T-helper 1 cell treated with Interleukin-12 subunit alpha and Interleukin-12 subunit beta and Interleukin-4 antibody, amounts not matched to agents 30 μg/mL and 1 μg/mL, for 36 hours (primary cell): ENCODE data around the gene CDK6.
A peak's percentile ranks its signal among the peaks of the same experiment; 100 is the strongest.
"Not testable (repeated sequence)": the region's sequence is repeated elsewhere in the genome, so short reads cannot be mapped to it uniquely, and the experiment has no call there.

Experiments used
- H3K27ac Mint-ChIP-seq: one replicate; pipeline ENCODE4 v1.8.0; 2021; ENCODE audit warnings: mild to moderate bottlenecking, mixed read lengths
- H3K27me3 Mint-ChIP-seq: one replicate; pipeline ENCODE4 v1.8.0; 2021; ENCODE audit warnings: low read depth, mixed read lengths
- H3K36me3 Mint-ChIP-seq: one replicate; pipeline ENCODE4 v1.8.0; 2021; ENCODE audit warnings: low read depth, mixed read lengths
- H3K4me1 Mint-ChIP-seq: one replicate; pipeline ENCODE4 v1.8.0; 2021; ENCODE audit warnings: low read depth, mixed read lengths
- H3K4me3 Mint-ChIP-seq: one replicate; pipeline ENCODE4 v1.8.0; 2021; ENCODE audit warnings: mild to moderate bottlenecking, moderate library complexity, mixed read lengths
- H3K9me3 Mint-ChIP-seq: one replicate; pipeline ENCODE4 v1.8.0; 2021; ENCODE audit warnings: mixed read lengths

Gene CDK6

DNA sequence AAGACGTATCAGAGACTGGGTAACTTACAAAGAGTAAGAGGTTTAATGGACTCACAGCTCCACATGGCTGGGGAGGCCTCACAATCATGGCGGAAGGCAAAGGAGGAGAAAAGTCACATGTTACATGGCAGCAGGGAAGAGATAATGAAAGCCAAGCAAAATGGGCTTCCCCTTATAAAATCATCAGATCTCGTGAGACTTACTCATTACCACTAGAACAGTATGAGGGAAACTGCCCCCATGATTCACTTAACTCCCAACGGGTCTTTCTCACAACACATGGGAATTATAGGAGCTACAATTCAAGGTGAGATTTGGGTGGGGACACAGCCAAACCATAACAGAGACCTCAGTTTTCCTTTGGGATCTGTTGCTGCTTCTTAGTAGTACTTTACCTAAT is 92.2 kb downstream of the CDK6 start:
- H3K4me1 Mint-ChIP-seq: peaks cover 58% of the 10 kb centered on the region
- H3K27ac Mint-ChIP-seq: peak overlapping the region; percentile 27
- not testable (repeated sequence) for H3K9me3 Mint-ChIP-seq, H3K27me3 Mint-ChIP-seq, H3K4me3 Mint-ChIP-seq
- H3K36me3 Mint-ChIP-seq: peaks cover 34% of the 10 kb centered on the region

GRCh38 chr7:92742186-92742585 is 94.2 kb downstream of the CDK6 start:
- Mint-ChIP-seq H3K9me3 (peaks cover 5% of the 10 kb centered on the region), H3K27me3 (no peaks in the 10 kb centered on the region), H3K4me3 (no peak overlapping the region), H3K27ac (peak overlapping the region; percentile 33), H3K36me3 (peaks cover 36% of the 10 kb centered on the region), H3K4me1 (peaks cover 61% of the 10 kb centered on the region)

DNA sequence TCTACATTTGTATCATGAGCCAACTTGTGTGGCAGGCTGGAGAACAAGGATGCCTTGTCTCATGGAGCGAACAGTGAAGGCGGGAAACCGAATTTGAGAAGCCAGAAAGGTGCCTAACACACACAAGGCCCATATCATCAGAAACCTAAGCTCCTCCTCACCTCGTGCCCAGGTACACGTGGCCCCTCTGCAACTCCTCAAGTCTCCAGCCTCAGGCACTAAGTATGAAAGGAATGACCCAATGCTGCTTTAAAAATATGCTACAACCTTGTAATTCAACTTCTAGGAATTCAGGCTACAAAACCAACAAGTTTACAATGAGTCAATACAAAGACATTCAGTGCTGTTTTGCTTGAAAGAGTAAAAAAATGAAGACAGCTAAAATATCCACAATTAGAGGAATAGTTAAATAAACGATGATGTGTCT is 95.7 kb downstream of the CDK6 start:
- Mint-ChIP-seq H3K4me1 (peaks cover 56% of the 10 kb centered on the region), H3K27me3 (no peaks in the 10 kb centered on the region), H3K4me3 (no peak overlapping the region), H3K9me3 (peaks cover 5% of the 10 kb centered on the region), H3K36me3 (peaks cover 36% of the 10 kb centered on the region), H3K27ac (peak overlapping the region; percentile 57)

GRCh38 chr7:92740134-92740533 is 96.2 kb downstream of the CDK6 start:
- peak overlapping the region; percentile 47 for H3K27ac Mint-ChIP-seq
- H3K9me3 Mint-ChIP-seq: peaks cover 5% of the 10 kb centered on the region
- peaks cover 36% of the 10 kb centered on the region for H3K36me3 Mint-ChIP-seq

DNA sequence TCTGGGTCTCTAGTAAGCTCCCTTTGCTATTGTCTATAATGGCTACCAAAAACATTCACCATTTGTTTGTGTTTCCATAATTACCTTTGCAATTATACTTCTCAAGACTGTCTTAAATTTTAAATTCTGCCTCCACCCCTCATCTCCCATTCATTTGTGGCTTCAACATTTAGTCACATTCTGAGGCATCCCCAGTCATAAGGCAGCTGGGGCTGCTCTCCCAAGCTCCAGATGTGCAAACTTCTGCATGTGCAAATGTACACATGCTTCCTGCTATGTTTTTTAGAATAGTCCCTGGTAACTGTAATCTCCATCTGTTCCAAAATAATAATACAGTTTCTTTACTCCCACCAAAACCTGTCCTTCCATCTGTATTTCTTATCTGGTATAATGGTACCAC is 97.3 kb downstream of the CDK6 start:
- Mint-ChIP-seq H3K27me3 (no peaks in the 10 kb centered on the region), H3K9me3 (peaks cover 5% of the 10 kb centered on the region), H3K4me1 (peaks cover 61% of the 10 kb centered on the region), H3K4me3 (no peak overlapping the region), H3K36me3 (peaks cover 42% of the 10 kb centered on the region), H3K27ac (peak overlapping the region; percentile 9)

More at GRCh38 chr7:92740134-92740533, 96.2 kb downstream of the CDK6 start:
- Mint-ChIP-seq H3K4me1 (peaks cover 55% of the 10 kb centered on the region), H3K4me3 (no peak overlapping the region), H3K27me3 (no peaks in the 10 kb centered on the region)

DNA sequence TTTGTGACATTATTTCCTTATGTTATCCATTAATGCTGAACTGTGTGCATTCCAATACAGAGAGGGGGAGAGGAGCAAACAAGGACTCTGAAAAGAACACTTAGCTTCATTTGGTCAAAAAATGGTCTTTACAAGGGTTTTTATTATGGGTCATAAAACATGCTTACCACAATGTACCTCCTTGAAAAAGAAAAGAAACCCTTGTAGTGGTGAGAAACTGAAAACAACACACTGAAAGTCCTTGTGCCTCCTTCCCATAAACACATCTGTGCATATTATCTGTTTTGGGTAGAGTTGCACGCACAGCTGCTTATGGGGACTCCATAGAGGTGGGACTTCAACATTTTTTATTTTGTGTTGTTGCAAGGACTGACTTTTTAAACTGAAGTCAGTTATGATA is 98.7 kb downstream of the CDK6 start:
- H3K4me1 Mint-ChIP-seq: peaks cover 55% of the 10 kb centered on the region
- peak overlapping the region; percentile 36 for H3K27ac Mint-ChIP-seq
- H3K9me3 Mint-ChIP-seq: no peaks in the 10 kb centered on the region
- no peaks in the 10 kb centered on the region for H3K27me3 Mint-ChIP-seq
- H3K4me3 Mint-ChIP-seq: no peak overlapping the region
- H3K36me3 Mint-ChIP-seq: peaks cover 38% of the 10 kb centered on the region

DNA sequence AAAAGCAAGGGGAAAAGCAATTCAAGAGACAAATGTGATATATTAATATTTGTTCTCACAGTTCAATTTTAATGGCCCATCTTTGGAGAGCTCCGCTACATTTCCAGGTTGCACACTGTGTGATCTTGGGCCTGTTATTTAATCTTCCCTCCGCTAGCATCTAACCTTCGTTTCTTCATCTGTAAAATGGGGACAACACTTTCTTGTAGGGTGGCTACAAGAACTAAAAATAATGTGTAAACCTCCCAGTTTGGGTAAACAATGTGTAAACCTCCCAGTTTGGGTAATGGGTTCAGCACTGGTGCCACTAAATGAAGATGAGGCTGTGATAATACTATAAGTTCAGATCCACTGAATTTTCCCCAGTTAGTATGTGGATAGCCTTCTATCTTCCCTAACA is 99.5 kb downstream of the CDK6 start:
- Mint-ChIP-seq H3K27me3 (no peaks in the 10 kb centered on the region), H3K4me1 (peaks cover 58% of the 10 kb centered on the region), H3K36me3 (peaks cover 44% of the 10 kb centered on the region), H3K9me3 (no peaks in the 10 kb centered on the region), H3K4me3 (no peak overlapping the region), H3K27ac (peak overlapping the region; percentile 10)

GRCh38 chr7:92735707-92736106 is 100.7 kb downstream of the CDK6 start:
- peaks cover 63% of the 10 kb centered on the region for H3K4me1 Mint-ChIP-seq

GRCh38 chr7:92732316-92733036 is 103.9 kb downstream of the CDK6 start:
- Mint-ChIP-seq H3K36me3 (peaks cover 36% of the 10 kb centered on the region), H3K9me3 (no peaks in the 10 kb centered on the region), H3K4me3 (no peak overlapping the region), H3K4me1 (peaks cover 46% of the 10 kb centered on the region), H3K27ac (peak overlapping the region; percentile 57), H3K27me3 (no peaks in the 10 kb centered on the region)

More at GRCh38 chr7:92735707-92736106, 100.7 kb downstream of the CDK6 start:
- no peak overlapping the region for H3K4me3 Mint-ChIP-seq
- no peaks in the 10 kb centered on the region for H3K9me3 Mint-ChIP-seq
- no peak overlapping the region for H3K27ac Mint-ChIP-seq
- H3K36me3 Mint-ChIP-seq: peaks cover 43% of the 10 kb centered on the region
- H3K27me3 Mint-ChIP-seq: no peaks in the 10 kb centered on the region

DNA sequence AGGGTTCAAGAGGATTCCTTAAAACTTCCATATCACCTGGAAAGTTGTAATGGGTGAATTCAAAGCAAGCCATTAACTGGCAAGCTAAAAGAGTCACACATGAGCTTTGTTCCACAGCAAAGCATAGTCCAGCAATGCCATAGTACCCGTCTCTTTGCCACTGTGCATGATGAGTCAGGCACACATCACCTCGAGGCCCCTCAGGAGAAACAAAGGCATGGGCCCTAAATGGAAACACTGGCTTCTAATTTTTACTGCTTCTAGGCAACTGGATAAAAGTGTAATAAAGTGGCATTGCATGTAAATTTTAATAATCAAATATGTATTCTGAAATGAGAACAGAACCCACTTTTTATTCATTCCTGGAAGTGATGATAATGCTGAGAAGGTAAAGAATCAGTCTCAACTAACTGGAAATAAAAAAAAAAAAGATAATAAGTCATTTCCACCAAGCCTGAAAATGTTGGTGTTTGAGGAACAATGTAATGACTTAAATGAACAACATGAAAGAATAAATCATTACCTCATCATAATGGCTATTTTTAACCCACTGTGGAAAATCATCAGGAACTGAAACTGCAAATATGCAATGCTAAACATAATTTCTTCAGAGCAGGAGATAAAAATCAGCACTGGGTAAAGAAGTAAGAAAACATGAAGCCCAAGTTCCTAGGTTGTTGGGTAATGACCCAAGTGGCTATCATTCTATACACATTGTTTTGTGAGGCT is 104.9 kb downstream of the CDK6 start:
- H3K27ac Mint-ChIP-seq: peak overlapping the region; percentile 57
- peak overlapping the region; percentile 47 for H3K4me3 Mint-ChIP-seq
- H3K4me1 Mint-ChIP-seq: peaks cover 49% of the 10 kb centered on the region
- no peaks in the 10 kb centered on the region for H3K27me3 Mint-ChIP-seq
- H3K9me3 Mint-ChIP-seq: no peaks in the 10 kb centered on the region
- H3K36me3 Mint-ChIP-seq: peaks cover 38% of the 10 kb centered on the region

GRCh38 chr7:92730808-92731207 is 105.6 kb downstream of the CDK6 start:
- H3K27me3 Mint-ChIP-seq: no peaks in the 10 kb centered on the region
- H3K4me1 Mint-ChIP-seq: peaks cover 46% of the 10 kb centered on the region
- no peak overlapping the region for H3K4me3 Mint-ChIP-seq
- H3K36me3 Mint-ChIP-seq: peaks cover 36% of the 10 kb centered on the region
- peak overlapping the region; percentile 2 for H3K27ac Mint-ChIP-seq
- H3K9me3 Mint-ChIP-seq: no peaks in the 10 kb centered on the region

- Mint-ChIP-seq H3K4me1 (peaks cover 45% of the 10 kb centered on the region), H3K4me3 (no peak overlapping the region), H3K36me3 (peaks cover 40% of the 10 kb centered on the region), H3K27me3 (no peaks in the 10 kb centered on the region), H3K9me3 (no peaks in the 10 kb centered on the region), H3K27ac (peak overlapping the region; percentile 3)
These were observed 106.6 kb downstream of the CDK6 start for GRCh38 chr7:92729751-92730150.

GRCh38 chr7:92729172-92729571 is 107.2 kb downstream of the CDK6 start:
- Mint-ChIP-seq H3K27ac (no peak overlapping the region), H3K27me3 (no peaks in the 10 kb centered on the region), H3K9me3 (no peaks in the 10 kb centered on the region), H3K4me3 (no peak overlapping the region), H3K36me3 (peaks cover 38% of the 10 kb centered on the region), H3K4me1 (peaks cover 42% of the 10 kb centered on the region)

GRCh38 chr7:92727755-92728154 is 108.6 kb downstream of the CDK6 start:
- Mint-ChIP-seq H3K36me3 (peaks cover 37% of the 10 kb centered on the region), H3K9me3 (no peaks in the 10 kb centered on the region), H3K4me3 (no peak overlapping the region), H3K27me3 (no peaks in the 10 kb centered on the region), H3K4me1 (peaks cover 45% of the 10 kb centered on the region), H3K27ac (no peak overlapping the region)
